Measurements from ENCODE around the gene FOXC1.

FOXC1 gene

GRCh38 chr6:1617466-1618310 lies 8.0 kb downstream of the FOXC1 start:
- Histone ChIP-seq H3K79me2 (ENCODE audit: control insufficient read depth, low read length) (no peaks in the 10 kb centered on the region), H3K4me1 (ENCODE audit: control insufficient read depth, low read length) (no peaks in the 10 kb centered on the region), H3F3A (ENCODE audit: control insufficient read depth, insufficient read depth) (peaks cover 5% of the 10 kb centered on the region; the same call in 1 of the 2 replicates), H3K27ac (ENCODE audit: low read depth, low read length) (no peak overlapping the region), H3K4me2 (ENCODE audit: low read length) (no peak overlapping the region), H3K4me3 (ENCODE audit: low read length) (no peak overlapping the region), H3K9me2 (replicated peaks; ENCODE audit: control insufficient read depth, low read length) (no peaks in the 10 kb centered on the region), H3K27me3 (ENCODE audit: control insufficient read depth, low read length) (peaks cover 4% of the 10 kb centered on the region), H3K9me3 (ENCODE audit: control insufficient read depth, insufficient read depth, low read length) (no peaks in the 10 kb centered on the region), H3K36me3 (ENCODE audit: control insufficient read depth, low read length) (no peaks in the 10 kb centered on the region), H4K20me1 (ENCODE audit: control insufficient read depth, insufficient read depth, low read depth, low read length) (0 out of 2 replicates have a peak, but pooled peaks cover under 1% of the 10 kb centered on the region)
- no peak for TF ChIP-seq EZH2phosphoT487 (IDR thresholded peaks at IDR 0.05; ENCODE audit: borderline replicate concordance, low read length)

GRCh38 chr6:1618311-1619097 lies 8.8 kb downstream of the FOXC1 start:
- 0 out of 2 replicates have a peak, but pooled peaks cover 4% of the 10 kb centered on the region for H4K20me1 ChIP-seq (ENCODE audit: control insufficient read depth, insufficient read depth, low read depth, low read length)
- no peaks in the 10 kb centered on the region for H3K9me3 ChIP-seq (ENCODE audit: control insufficient read depth, insufficient read depth, low read length)
- H3K79me2 ChIP-seq (ENCODE audit: control insufficient read depth, low read length), result no peaks in the 10 kb centered on the region
- H3K4me2 ChIP-seq (ENCODE audit: low read length), result no peak overlapping the region
- no peak overlapping the region for H3K27ac ChIP-seq (ENCODE audit: low read depth, low read length)
- no peaks in the 10 kb centered on the region for H3K4me1 ChIP-seq (ENCODE audit: control insufficient read depth, low read length)
- TF ChIP-seq CTCF (IDR thresholded peaks at IDR 0.05; ENCODE audit: low read depth, low read length, poor library complexity, severe bottlenecking), result no peak
- no peak for TF ChIP-seq EZH2phosphoT487 (IDR thresholded peaks at IDR 0.05; ENCODE audit: borderline replicate concordance, low read length)
- no peaks in the 10 kb centered on the region for H3F3A ChIP-seq (ENCODE audit: control insufficient read depth, insufficient read depth)
- no peak overlapping the region for H3K4me3 ChIP-seq (ENCODE audit: low read length)
- no peaks in the 10 kb centered on the region for H3K9me2 ChIP-seq (replicated peaks; ENCODE audit: control insufficient read depth, low read length)
- H3K36me3 ChIP-seq (ENCODE audit: control insufficient read depth, low read length), result no peaks in the 10 kb centered on the region
- H3K27me3 ChIP-seq (ENCODE audit: control insufficient read depth, low read length), result no peaks in the 10 kb centered on the region

- Histone ChIP-seq H3K4me1 (ENCODE audit: control insufficient read depth, low read length) (no peaks in the 10 kb centered on the region), H3K36me3 (ENCODE audit: control insufficient read depth, low read length) (no peaks in the 10 kb centered on the region), H3K9me3 (ENCODE audit: control insufficient read depth, insufficient read depth, low read length) (no peaks in the 10 kb centered on the region), H3F3A (ENCODE audit: control insufficient read depth, insufficient read depth) (no peaks in the 10 kb centered on the region), H3K4me3 (ENCODE audit: low read length) (no peak overlapping the region), H3K4me2 (ENCODE audit: low read length) (no peak overlapping the region), H3K27ac (ENCODE audit: low read depth, low read length) (no peak overlapping the region), H4K20me1 (ENCODE audit: control insufficient read depth, insufficient read depth, low read depth, low read length) (0 out of 2 replicates have a peak, but pooled peaks cover 4% of the 10 kb centered on the region), H3K9me2 (replicated peaks; ENCODE audit: control insufficient read depth, low read length) (no peaks in the 10 kb centered on the region), H3K79me2 (ENCODE audit: control insufficient read depth, low read length) (no peaks in the 10 kb centered on the region), H3K27me3 (ENCODE audit: control insufficient read depth, low read length) (no peaks in the 10 kb centered on the region)
- TF ChIP-seq CTCF (IDR thresholded peaks at IDR 0.05; ENCODE audit: low read depth, low read length, poor library complexity, severe bottlenecking) (no peak), EZH2phosphoT487 (IDR thresholded peaks at IDR 0.05; ENCODE audit: borderline replicate concordance, low read length) (no peak)
Observed at GRCh38 chr6:1619098-1619672, 9.5 kb downstream of the FOXC1 start.
